NCI-H146 treated with DMSO at 0.1 percent for 48 hours (cell line): ENCODE data around the gene PDXDC1.
"Not testable (repeated sequence)": the region's sequence is repeated elsewhere in the genome, so short reads cannot be mapped to it uniquely, and the experiment has no call there.

Experiments
- DNase-seq: peaks from one replicate; lab custom pipeline; 2025; ENCODE audit not compliant: unreplicated experiment; lab: John Stamatoyannopoulos, UW

The PDXDC1 gene

DNA sequence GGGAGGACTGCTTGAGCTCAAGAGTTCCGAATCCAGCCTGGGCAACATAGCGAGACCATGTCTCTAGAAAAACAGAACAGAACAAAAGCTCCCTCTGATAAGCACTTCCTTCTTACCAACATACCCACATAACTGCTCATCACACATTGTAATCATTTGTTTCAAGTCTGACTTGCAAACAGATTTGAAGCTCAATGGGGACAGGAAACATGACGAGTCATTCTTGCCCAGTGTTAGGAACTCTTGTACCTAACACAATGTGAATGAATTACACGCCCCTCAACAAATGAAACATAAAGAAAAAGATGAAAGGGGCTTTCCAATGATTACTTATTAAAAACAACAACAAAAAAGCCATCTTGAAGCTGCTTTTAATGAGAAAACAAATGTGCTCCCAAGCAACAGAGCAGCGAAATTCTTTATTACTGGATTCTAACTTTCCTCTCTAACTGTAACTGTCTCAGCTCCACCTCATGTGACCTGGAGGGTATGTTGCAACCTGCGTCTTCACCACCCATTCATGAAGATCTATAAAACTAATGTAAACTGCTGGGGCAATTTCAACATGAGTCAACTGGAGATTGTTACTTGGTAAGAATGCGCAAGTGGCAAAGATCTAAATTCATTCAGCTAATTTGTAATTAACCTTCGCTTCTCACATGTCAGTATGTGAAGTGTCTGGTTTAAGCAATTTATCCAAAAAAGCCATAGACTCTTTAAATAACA is 87.4 kb downstream of the PDXDC1 start:
- not testable (repeated sequence) for DNase-seq

DNA sequence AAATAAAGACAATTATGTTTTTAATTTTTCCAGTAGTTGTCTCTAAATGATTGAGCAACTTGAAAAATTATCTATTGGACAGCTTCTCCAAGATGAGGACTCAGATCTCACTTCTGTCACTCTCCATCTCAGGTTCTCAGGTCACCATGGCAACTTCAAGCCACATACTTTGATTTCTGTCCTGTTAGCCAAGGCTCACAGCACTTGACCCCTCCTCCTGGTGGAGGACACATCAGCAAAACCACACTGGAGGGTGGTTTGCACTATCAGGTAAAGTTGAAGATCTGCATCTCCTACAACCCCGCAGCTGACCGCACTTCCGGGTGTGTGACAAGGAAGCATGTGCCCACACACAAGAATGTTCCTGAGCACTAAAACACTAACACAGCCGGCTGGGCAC is 91.1 kb downstream of the PDXDC1 start:
- not testable (repeated sequence) for DNase-seq

DNA sequence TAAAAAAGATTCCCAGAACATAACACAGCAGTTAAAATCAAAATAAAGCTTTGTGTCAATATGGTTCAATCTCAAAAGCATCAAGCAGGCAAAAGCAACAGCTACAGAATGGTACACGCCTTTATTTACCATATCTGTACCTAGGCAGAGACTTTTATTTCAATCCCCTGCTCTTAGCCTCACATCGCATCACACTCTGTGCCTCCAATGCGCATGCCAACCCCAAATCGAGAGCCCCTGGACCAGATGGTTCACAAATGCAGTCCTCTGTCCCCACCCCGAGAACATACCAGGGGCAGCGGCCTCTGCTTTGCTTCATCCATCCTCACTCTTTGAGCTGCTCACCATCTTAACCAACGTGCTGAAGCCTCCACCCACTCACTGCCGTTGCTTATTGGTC is 91.9 kb downstream of the PDXDC1 start:
- not testable (repeated sequence) for DNase-seq

DNA sequence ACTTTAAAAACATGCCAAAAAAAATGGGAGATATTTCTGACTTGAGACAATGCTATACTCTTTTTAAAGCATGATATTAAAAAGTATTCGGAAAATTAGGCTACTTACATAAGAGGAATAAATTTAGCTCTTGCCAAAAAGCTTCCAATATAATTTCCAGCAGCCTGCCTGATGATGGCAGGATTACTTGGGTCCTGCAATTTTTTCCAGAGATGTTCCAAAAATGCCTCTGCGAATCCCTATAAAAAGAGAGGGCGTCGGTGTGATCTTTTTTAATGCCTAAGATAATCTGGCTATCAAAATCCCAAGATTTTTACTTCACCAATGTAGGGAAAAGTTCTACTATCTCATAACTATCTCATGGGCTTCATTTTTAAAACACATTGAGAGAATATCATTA is 96.2 kb downstream of the PDXDC1 start:
- DNase-seq: not testable (repeated sequence)

DNA sequence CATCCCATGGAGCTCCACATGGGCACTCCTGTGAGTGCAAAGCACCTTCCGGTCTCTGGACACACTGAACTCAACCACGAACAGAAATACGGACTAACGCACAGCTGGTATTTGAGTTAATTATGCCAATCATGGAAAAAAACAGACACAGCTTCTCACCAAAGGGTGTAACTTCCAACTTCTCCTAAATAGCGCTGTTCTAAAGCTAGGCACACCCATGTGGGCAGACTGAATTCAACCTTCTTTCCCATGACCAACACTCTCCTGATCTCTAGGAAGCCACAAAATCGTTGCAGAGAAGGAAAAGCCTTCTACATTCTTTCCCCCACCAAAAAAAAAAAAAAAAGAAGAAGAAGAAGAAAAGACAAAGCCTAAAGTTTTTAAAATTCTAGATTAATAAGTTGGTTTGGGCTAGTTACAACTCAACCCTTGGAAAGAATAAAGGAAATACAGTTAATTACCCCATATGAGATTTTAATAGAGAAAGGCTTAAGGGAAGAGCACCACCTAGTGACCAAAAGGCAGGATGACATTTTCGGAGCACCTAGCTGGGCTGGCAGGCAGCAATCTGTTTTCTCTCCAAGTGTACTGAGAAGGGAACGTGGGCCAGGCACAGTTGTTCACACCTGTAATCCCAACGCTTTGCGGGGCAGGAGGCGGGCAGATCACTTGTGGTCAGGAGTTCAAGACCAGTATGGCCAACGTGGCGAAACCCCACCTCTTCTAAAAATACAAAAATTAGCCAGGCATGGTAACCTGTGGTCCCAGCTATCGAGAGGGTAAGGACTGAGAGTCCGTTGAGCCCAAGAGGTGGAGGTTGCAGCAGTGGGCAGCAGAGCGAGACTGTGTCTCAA is 97.3 kb downstream of the PDXDC1 start:
- not testable (repeated sequence) for DNase-seq

DNA sequence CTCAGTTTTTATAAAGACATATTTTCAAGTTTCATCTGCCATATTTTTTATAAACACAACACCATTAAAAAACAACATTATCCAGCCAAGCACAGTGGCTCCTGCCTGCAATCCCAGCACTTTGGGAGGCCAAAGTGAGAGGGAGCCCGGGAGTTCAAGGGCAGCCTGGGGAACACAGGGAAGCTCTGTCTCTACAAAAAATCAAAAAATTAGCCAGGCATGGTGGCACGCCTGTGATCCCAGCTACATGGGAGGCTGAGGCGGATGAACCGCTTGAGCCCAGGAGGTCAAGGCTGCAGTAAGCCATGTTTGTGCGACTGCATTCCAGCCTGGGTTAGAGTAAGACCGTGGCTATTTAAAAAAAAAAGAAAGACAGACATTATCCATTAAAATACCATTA is 98.3 kb downstream of the PDXDC1 start:
- DNase-seq: no peak

DNA sequence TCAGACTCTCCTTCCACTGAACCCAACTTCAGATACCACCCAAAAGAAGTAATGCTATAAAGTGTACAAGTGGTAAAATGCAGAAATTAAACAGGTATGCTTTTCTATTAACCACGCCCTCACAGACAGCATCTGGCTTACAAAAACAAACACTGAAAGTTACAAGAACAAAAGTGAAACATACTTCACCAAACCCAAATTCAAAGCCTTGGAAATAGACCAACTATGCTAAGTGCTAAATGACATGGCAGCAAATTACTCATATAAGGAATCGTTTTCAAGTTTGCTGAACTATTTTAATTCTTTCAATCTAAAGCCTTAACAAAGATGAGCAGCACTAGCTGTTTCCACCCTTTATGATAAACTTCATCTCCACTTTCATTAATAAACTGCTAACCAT is 101.3 kb downstream of the PDXDC1 start:
- not testable (repeated sequence) for DNase-seq

DNA sequence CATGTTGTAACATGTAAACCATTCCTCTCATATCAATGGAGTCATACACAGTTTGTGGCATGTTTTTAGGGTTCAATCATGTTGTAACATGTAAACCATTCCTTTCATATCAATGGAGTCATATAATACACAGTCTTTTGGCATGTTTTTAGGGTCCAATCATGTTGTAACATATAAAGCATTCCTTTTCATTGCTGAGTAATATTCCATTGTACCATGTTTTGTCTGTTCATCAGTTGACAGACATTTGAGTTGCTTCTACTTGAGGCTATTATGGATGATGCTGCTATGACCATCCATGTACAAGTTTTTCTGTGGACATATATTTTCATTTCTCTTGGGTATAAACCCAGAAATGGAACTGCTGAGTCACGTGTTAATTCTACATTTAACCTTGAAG is 106.1 kb downstream of the PDXDC1 start:
- not testable (repeated sequence) for DNase-seq

DNA sequence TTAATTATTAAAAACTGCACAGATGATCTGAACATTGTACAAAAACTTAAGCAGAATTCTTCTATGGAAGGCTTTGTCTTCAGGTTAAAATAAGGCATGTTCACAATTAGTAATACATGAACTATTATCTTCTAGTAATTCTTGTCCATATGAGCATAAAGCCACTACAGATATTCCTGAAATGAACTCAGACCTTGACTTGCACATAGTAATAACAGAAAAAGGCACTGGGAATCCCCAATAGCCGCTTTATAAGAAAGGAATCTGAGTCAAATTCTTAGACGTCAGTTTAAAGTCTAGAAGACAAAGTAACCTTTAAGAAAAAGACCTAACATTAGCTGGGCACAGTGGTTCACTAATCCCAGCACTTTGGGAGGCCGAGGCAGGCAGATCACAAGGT is 108.0 kb downstream of the PDXDC1 start:
- not testable (repeated sequence) for DNase-seq

DNA sequence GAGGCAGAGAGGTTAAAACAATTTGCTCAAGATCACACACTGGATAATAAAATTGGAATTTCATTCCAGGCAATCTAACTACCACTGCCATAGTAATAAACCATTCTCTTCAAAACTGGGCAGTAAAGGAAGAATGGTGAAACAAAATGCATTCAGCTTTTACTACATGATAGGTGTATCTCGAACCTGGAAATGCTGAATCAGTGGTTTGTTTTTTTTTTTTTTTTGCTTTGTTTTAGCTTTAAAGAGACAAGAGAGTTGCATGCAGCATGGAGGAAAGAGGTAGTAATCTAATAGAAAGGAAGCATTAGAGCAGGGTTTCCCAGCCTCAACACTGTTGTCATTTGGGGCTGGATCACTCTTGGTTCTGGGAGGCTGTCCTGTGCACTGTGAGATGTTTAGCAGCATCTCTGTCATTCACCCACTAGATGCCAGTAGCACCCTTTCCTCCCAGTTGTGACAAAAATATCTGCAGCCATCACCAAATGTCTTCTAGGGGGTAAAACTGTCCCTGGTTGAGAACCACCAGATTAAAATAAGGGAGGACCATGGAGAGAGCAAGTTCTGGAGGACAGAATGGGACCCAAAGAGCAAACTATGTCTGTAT is 115.9 kb downstream of the PDXDC1 start:
- DNase-seq: not testable (repeated sequence)

DNA sequence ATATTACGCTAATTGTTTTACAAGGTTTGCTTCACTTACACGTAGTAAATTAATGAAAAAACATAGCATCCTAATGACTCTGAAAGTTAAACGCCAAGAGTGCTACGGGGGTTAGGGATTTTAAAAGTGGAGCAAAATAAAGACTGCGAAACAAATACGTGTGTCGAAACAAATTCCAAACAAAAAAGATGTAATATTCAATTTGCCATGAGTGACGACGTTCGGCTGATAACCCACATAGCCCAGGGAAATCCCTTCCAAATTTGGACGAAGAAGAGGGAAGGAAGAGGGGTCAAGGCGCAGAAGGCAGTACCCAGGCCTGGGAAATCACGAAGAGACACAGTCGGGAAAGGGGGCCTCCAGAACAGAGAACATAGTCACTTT is 118.7 kb downstream of the PDXDC1 start:
- DNase-seq: not testable (repeated sequence)

DNA sequence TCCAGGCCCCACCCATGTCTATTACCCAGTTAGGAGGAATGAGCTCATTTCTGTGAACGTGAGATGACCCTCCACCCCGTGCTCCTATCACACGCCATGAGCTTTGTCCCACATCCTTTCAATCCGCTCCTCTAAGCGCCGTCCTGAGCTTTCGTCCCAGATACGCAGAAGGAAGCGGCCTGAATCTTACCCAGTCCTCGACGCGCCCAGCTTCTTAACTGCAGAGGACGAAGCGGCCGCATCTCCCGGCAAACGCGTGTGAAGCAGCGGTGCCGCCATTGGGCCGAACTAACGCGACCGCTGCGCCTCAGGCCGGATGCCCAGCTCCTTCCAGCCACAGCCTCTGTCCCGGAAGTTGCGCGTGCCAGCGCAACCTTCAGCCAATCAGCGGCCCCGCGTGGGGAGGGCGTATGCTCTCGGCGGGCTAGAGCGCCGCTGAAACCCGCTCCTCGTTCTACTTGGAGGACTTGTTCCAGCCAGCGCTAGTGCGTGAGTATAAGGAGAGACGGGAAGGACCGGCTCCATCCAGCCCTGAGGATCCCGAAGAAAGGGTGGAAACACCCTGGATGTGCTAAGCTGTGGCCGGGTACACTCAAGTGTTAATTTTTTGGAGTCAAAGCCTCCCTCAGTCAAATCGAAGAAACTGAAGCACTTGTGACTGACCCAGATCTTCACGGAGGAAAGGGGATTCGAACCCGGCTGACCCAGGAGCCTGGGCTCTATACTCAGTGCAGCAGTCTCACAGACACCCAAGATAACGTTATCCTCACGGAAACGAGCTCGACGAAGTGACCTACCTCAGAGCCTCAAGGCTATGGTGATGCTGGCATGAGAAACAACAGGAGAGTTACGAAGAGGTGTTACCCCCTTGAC is 119.4 kb downstream of the PDXDC1 start, which contains the start of gene RRN3:
Gene RRN3, minus strand, starts transcription at position 318 of the 873 bp plus-strand sequence. Its CDS starts 39 bp downstream, at position 279.
- DNase-seq: peak; percentile 91

DNA sequence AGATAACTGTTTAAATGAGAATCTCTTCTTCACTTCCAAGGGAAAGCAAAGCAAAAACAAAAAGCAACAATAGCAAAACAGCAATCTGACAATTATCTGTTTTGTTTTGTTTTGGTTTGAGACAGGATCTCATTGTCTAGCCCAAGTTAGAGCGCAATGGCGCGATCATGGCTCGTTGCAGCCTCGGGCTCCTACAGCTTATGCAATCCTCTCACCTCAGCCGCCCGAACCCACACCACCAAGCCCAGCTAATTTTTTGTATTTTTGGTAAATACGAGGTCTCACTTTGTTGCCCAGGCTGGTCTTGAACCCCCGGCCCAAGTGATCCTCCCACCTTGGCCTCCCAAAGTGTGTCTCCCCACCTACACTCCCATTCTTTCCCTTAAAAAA is 121.8 kb downstream of the PDXDC1 start:
- DNase-seq: not testable (repeated sequence)

DNA sequence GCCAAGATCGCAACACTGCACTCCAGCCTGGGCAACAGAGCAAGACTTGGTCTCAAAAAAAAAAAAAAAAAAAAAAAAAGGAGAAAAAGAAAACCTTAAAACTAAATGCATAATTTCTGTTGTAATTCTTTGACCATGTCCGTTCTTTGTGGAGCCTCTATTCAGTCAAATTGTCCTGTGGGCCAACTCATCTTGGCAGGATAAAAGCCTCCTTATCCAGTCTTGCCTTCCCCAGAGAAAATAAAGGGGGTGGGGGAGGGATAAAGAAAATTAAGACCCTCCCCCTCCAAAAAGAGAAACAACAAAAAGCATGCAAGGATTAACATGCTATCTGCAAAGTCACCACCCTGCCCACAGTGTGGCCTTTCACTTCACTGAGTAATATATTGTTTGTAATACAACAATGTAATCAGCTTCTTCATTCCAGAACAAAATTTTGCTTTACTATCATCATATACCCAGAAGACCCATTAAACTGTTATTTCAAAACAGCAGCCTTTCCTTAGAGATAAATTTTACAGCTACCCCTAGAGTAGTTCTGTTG is 124.6 kb downstream of the PDXDC1 start:
- not testable (repeated sequence) for DNase-seq

DNA sequence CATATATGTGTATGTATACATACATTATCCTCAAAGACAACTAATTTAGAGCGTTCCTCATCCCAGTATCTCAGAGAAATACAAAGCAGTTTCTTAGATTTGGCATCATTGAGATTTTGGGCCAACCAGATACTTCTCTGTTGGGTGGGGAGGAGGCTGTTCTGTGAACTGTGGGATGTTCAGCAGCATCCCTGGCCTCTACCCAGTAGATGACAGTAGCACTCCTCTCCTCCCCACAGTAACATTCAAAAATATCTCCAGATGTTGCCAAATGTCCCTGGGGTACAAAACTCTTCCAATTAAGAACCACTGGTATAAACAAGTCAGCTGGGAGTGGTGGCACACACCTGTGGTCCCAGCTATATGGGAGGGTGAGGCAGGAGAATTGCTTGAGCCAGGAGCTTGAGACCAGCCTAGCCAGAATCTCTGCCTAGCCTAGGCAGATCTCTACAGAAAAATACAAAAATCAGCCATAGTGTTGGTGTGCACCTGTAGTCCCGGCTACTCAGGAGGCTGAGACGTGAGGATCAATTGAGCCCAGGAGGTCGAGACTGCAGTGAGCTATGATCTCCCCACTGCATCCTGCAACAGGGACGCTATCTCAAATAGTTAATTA is 125.7 kb downstream of the PDXDC1 start:
- DNase-seq: not testable (repeated sequence)

DNA sequence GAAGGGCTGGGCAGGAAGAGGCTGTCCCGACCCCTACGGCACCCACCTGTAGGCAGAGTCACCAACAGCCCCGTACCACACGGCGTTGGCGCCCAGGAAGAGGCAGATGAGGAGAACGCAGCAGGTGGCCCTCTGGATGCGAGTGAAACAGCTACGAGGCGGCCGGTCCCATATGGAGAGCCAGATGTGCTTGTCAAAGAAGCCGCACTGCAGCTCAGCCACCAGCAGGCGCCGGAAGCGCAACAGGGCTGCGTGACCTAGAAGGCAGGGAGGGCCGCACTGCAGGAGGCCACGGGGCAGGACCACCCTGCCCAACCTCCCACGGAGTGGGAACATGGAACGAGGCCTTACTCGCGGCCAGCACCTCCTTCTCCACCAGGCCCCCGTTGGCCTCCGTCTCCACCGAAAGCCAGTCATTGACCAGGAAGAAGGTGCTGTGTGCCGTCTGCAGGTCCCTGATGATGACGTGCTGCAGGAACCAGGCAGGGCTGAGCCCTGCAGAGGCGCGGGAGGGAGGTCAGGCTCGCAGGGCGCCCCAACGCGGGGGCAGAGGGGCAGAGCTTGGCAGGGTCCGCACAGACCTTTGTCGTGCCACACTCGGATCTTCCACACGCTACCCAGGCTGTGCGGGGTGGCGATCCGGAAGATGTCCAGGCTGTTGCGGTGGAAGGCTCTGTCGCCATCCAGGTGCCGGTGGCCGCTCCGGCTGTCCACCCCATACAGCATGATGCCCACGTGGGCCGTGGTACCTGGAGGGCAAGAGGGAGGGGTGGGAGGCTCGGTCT is 153.0 kb downstream of the PDXDC1 start:
- DNase-seq: not testable (repeated sequence)

DNA sequence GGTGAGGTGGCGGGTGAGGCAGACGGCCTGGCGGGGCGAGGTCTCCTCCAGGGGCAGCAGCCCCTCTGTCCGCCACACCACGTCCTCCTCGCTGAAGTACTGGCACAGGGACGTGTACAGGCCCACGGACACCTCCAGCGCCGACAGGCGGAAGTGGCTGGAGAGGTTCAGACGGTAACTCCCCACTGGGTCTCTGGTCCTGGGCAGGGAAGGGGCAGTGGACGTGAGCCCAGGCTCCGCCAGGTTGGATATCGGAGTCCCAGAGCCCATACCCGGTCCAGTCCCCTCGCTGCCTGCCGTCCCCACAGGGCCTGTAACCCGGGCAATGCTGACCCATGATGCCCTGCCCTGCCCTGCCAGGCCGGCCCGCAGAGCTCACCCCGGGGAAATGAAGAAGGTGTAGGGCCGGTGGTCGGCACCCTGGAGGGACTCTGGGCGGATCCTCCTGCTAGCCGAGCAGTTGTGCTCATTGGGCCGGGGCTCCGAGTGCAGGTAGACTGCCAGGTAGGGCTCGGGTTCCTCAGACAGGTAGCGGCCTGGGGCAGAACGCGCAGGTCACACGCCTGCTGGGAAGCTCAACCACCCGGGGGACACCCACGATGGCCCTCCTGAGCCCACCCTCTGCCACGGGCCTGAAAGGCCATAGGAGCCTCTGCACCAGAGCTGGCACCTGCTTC is 155.6 kb downstream of the PDXDC1 start:
- not testable (repeated sequence) for DNase-seq

DNA sequence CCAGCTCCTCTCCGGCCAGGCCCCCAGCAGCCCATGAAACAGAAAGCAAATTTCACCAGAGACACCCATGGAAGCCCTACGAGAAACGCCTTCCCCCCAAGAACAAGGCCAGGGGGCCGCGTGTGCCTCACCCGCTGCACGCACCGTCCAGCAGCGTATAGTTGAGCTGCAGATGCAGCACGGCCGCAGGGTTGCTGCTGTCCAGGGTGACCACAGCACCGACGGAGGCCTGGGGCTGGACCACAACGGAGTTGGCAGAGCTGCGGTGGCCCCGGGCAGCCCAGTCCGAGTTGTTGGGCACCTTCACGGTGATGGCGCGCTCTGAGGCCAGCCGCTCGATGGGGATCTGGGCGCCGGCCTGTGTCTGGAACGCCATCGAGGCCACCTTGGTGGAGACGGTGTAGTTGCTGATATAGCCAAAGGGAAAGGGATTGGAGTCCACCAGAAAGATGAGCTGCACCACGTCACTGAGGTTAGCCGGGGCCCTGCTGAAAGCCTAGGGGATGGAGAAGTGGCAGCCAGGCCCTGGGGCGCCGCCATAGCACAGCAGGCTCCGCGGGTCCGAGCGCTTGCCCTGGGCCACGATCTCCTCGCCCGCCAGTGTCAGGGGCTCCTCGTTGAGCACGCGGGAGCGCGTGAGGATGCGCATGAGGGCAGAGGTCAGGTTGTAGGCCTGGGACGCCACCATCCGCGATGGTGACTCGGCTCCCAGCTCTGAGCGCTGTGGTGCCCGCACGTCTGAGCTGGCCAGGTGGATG is 156.3 kb downstream of the PDXDC1 start:
- not testable (repeated sequence) for DNase-seq
